ENCODE results near the gene KATNAL2. TPM values are rescaled to one million over a fixed set of nuclear protein-coding genes. Genes with fewer than 3 reads are reported as not detected.

KATNAL2 gene
- total RNA-seq, 2 donors from 2014 or later = 4.2 to 6.4 TPM

- H3K4me1 ChIP-seq (ENCODE audit: control insufficient read depth, insufficient read depth, low read length) = no peaks in the 10 kb centered on the region
- H3K36me3 ChIP-seq (ENCODE audit: control insufficient read depth, insufficient read depth, low read length) = no peaks in the 10 kb centered on the region
- Mint-ChIP-seq H3K4me1 (no peaks in the 10 kb centered on the region), H3K9me3 (no peaks in the 10 kb centered on the region), H3K27me3 (ENCODE audit: insufficient read depth) (no peaks in the 10 kb centered on the region), H3K27ac (no peak overlapping the region), H3K4me3 (no peak overlapping the region), H3K36me3 (ENCODE audit: low read depth) (no peaks in the 10 kb centered on the region)
- no peak for DNase-seq
- H3K9me3 ChIP-seq (ENCODE audit: control insufficient read depth, low read length) = no peaks in the 10 kb centered on the region
- no peak overlapping the region for H3K4me3 ChIP-seq (ENCODE audit: low read length)
- no peak for TF ChIP-seq CTCF (conservative IDR thresholded peaks at IDR 0.05)
- WGBS, 2 experiments (ENCODE audit: insufficient coverage in 1 of 2, insufficient read length in 1 of 2) = 80 to 100% methylated on average over 1 to 2 of the region's 2 CpGs
- H3K9ac ChIP-seq (ENCODE audit: extremely low read depth, low read length, poor library complexity, severe bottlenecking) = no peak overlapping the region
- H3K27ac ChIP-seq (ENCODE audit: low read depth, low read length) = no peak overlapping the region
- no peaks in the 10 kb centered on the region for H3K27me3 ChIP-seq (ENCODE audit: control insufficient read depth, insufficient read depth, low read length, poor library complexity, severe bottlenecking)
These were observed 164.2 kb downstream of the KATNAL2 start for GRCh38 chr18:47081578-47081977.

- Histone ChIP-seq H3K4me1 (ENCODE audit: control insufficient read depth, insufficient read depth, low read length) (no peaks in the 10 kb centered on the region), H3K27me3 (ENCODE audit: control insufficient read depth, insufficient read depth, low read length, poor library complexity, severe bottlenecking) (no peaks in the 10 kb centered on the region), H3K27ac (ENCODE audit: low read depth, low read length) (no peak overlapping the region), H3K36me3 (ENCODE audit: control insufficient read depth, insufficient read depth, low read length) (no peaks in the 10 kb centered on the region), H3K9ac (ENCODE audit: extremely low read depth, low read length, poor library complexity, severe bottlenecking) (no peak overlapping the region), H3K9me3 (ENCODE audit: control insufficient read depth, low read length) (no peaks in the 10 kb centered on the region), H3K4me3 (ENCODE audit: low read length) (no peak overlapping the region)
- no peak overlapping the region for H3K4me3 Mint-ChIP-seq
- H3K4me1 Mint-ChIP-seq = no peaks in the 10 kb centered on the region
- DNase-seq = no peak
- no peaks in the 10 kb centered on the region for H3K27me3 Mint-ChIP-seq (ENCODE audit: insufficient read depth)
- H3K36me3 Mint-ChIP-seq (ENCODE audit: low read depth) = no peaks in the 10 kb centered on the region
- TF ChIP-seq CTCF (conservative IDR thresholded peaks at IDR 0.05) = no peak
- no peak overlapping the region for H3K27ac Mint-ChIP-seq
- no peaks in the 10 kb centered on the region for H3K9me3 Mint-ChIP-seq
- 84 to 95% methylated on average over 3 to 4 of the region's 5 CpGs for WGBS, 2 experiments (ENCODE audit: insufficient coverage in 1 of 2, insufficient read length in 1 of 2)
These were observed 170.3 kb downstream of the KATNAL2 start for GRCh38 chr18:47087676-47088075.

GRCh38 chr18:47095810-47096209 is 178.4 kb downstream of the KATNAL2 start:
- Histone ChIP-seq H3K27ac (ENCODE audit: low read depth, low read length) (no peak overlapping the region), H3K36me3 (ENCODE audit: control insufficient read depth, insufficient read depth, low read length) (no peaks in the 10 kb centered on the region), H3K9me3 (ENCODE audit: control insufficient read depth, low read length) (no peaks in the 10 kb centered on the region), H3K9ac (ENCODE audit: extremely low read depth, low read length, poor library complexity, severe bottlenecking) (no peak overlapping the region), H3K4me3 (ENCODE audit: low read length) (no peak overlapping the region), H3K4me1 (ENCODE audit: control insufficient read depth, insufficient read depth, low read length) (no peaks in the 10 kb centered on the region), H3K27me3 (ENCODE audit: control insufficient read depth, insufficient read depth, low read length, poor library complexity, severe bottlenecking) (no peaks in the 10 kb centered on the region)
- peaks cover 2% of the 10 kb centered on the region for H3K36me3 Mint-ChIP-seq (ENCODE audit: low read depth)
- no peaks in the 10 kb centered on the region for H3K27me3 Mint-ChIP-seq (ENCODE audit: insufficient read depth)
- peak overlapping the region; percentile 7 for H3K4me3 Mint-ChIP-seq
- no peak for TF ChIP-seq CTCF (conservative IDR thresholded peaks at IDR 0.05)
- peak overlapping the region; percentile 16 for H3K27ac Mint-ChIP-seq
- H3K9me3 Mint-ChIP-seq = peaks cover 2% of the 10 kb centered on the region
- H3K4me1 Mint-ChIP-seq = peaks cover 10% of the 10 kb centered on the region
- 61% methylated on average over 3 of the region's 3 CpGs for WGBS, 2 experiments (ENCODE audit: insufficient coverage in 1 of 2, insufficient read length in 1 of 2)
- no peak for DNase-seq

Data from endodermal cell (in vitro differentiated cells).